Right renal cortex interstitium (tissue), 3 donors: ENCODE measurements around the gene PBX2. TPM values are rescaled to one million over a fixed set of nuclear protein-coding genes. Genes with fewer than 3 reads are reported as not detected.
"Not testable (repeated sequence)": the region's sequence is repeated elsewhere in the genome, so short reads cannot be mapped to it uniquely, and the experiment has no call there.

Experiments
- DNase-seq, 3 donors: peaks; one replicate each; pipeline ENCODE4 v3.0.0-alpha.2; 2013; ENCODE audit warnings: low read depth in 3 of 3, low spot score in 2 of 3
- polyA plus RNA-seq, 3 donors: library from polyadenylated mRNA; unstranded; fragments of 120-200 nt; gene quantifications; one replicate each; pipeline ENCODE4 v1.2.1, GENCODE V29; 2013; ENCODE audit not compliant: insufficient read length in 3 of 3

The PBX2 gene
- polyA plus RNA-seq, 3 donors: 150 to 165 (median 155) TPM

GRCh38 chr6:32203426-32204267 is 13.6 kb upstream of the PBX2 start:
- no peak for DNase-seq

GRCh38 chr6:32202186-32202585 is 12.2 kb upstream of the PBX2 start:
- DNase-seq: no peak

- no peak for DNase-seq
Measured at GRCh38 chr6:32200711-32201475, 10.9 kb upstream of the PBX2 start.

- DNase-seq: no peak
Measured at GRCh38 chr6:32198866-32199265, 8.9 kb upstream of the PBX2 start.

- DNase-seq: no peak
Measured at GRCh38 chr6:32198345-32198696, 8.3 kb upstream of the PBX2 start.

GRCh38 chr6:32196682-32197616 is 6.9 kb upstream of the PBX2 start:
- no peak for DNase-seq

- DNase-seq: peak in 2 of 3 donors; percentile 85 to 87
Measured at GRCh38 chr6:32195902-32196681, 6.1 kb upstream of the PBX2 start.

- peak; percentile 98 to 99 (median 99) for DNase-seq
Measured at GRCh38 chr6:32195652-32195901, 5.6 kb upstream of the PBX2 start.

GRCh38 chr6:32194825-32195651 is 5.0 kb upstream of the PBX2 start:
- DNase-seq: no peak

GRCh38 chr6:32194388-32194787 is 4.4 kb upstream of the PBX2 start:
- no peak for DNase-seq

GRCh38 chr6:32193096-32193495 is 3.1 kb upstream of the PBX2 start:
- DNase-seq: not testable (repeated sequence)

GRCh38 chr6:32192608-32193039 is 2.6 kb upstream of the PBX2 start, which contains the start of gene GPSM3:
TSS of gene GPSM3 (minus strand) at chr6:32192643. CDS start at chr6:32192513, 130 bp downstream.
- DNase-seq: no peak

GRCh38 chr6:32191696-32192607 is 1.9 kb upstream of the PBX2 start:
- DNase-seq: no peak

GRCh38 chr6:32190911-32191677 is 1.1 kb upstream of the PBX2 start:
- no peak for DNase-seq

- DNase-seq: no peak
Measured at GRCh38 chr6:32189742-32190053, 304 bp downstream of the PBX2 start.

- DNase-seq: no peak
Measured at GRCh38 chr6:32189069-32189741, 797 bp downstream of the PBX2 start.

GRCh38 chr6:32188381-32189068 is 1.5 kb downstream of the PBX2 start:
- no peak for DNase-seq
